Right lobe of liver (tissue), 4 donors: Measurements from ENCODE around the gene NETO1.

Source experiments
- POLR2A ChIP-seq: fragments of 450-650 bp; IDR thresholded peaks from one replicate; pipeline ENCODE4 v1.6.1; 2017; ENCODE audit warnings: antibody characterized with exemption, mild to moderate bottlenecking
- TF ChIP-seq, protein P1 (sequence below), 4 donors: fragments of 200-600 bp in 3 of 4; fragments of 450-650 bp in 1 of 4; IDR thresholded peaks; one replicate each; pipeline versions ENCODE4 v1.5.1 to v1.8.0; 2016 to 2022; ENCODE audit warnings: antibody characterized with exemption in 4 of 4, mild to moderate bottlenecking in 2 of 4
- donor health status: DM: no; HTN: no; CAD: no.
- donor health status: DM: no; HTN: no; CAD: no.
- donor health status: DM: no; HTN: yes; CAD: no.

DNA sequence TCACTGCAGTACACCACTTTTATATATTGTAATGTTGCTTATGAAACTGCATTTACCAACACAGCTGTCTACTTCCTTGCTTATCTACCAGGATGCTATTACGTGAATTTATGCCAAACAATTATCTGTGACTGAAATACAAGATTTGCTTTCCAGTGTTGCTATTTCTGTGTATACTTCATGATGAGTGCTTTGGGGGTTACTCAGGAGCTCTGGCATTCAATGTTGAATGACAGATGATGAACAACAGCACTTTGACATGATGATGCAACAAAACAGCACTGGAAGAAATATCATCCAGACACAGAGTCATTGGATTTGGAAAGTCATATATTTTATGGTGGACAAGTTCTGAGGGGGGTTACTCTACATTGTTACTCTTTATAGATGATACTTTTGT is 125.8 kb downstream of the NETO1 start:
- TF ChIP-seq, protein P1, sequence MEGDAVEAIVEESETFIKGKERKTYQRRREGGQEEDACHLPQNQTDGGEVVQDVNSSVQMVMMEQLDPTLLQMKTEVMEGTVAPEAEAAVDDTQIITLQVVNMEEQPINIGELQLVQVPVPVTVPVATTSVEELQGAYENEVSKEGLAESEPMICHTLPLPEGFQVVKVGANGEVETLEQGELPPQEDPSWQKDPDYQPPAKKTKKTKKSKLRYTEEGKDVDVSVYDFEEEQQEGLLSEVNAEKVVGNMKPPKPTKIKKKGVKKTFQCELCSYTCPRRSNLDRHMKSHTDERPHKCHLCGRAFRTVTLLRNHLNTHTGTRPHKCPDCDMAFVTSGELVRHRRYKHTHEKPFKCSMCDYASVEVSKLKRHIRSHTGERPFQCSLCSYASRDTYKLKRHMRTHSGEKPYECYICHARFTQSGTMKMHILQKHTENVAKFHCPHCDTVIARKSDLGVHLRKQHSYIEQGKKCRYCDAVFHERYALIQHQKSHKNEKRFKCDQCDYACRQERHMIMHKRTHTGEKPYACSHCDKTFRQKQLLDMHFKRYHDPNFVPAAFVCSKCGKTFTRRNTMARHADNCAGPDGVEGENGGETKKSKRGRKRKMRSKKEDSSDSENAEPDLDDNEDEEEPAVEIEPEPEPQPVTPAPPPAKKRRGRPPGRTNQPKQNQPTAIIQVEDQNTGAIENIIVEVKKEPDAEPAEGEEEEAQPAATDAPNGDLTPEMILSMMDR (IDR thresholded peaks at IDR 0.05), result no peak
- TF ChIP-seq POLR2A, result no peak
